OCI-LY7 (cell line): ENCODE data around the gene GPATCH2.

Source experiments
- EZH2phosphoT487 ChIP-seq: fragments of 200-600 bp; sonication (generic); IDR thresholded peaks from 2 replicates; pipeline ENCODE4 v1.6.1; 2018; ENCODE audit warnings: low read depth, borderline replicate concordance, mild to moderate bottlenecking, mixed run types, antibody characterized with exemption, low read length, moderate library complexity, mixed read lengths
- TF ChIP-seq, protein P1 (sequence below): fragments of 200-600 bp; sonication (generic); conservative IDR thresholded peaks from 2 replicates; pipeline ENCODE4 v1.5.1; 2014; ENCODE audit warnings: mild to moderate bottlenecking, antibody characterized with exemption, low read length, moderate library complexity, mixed read lengths

DNA sequence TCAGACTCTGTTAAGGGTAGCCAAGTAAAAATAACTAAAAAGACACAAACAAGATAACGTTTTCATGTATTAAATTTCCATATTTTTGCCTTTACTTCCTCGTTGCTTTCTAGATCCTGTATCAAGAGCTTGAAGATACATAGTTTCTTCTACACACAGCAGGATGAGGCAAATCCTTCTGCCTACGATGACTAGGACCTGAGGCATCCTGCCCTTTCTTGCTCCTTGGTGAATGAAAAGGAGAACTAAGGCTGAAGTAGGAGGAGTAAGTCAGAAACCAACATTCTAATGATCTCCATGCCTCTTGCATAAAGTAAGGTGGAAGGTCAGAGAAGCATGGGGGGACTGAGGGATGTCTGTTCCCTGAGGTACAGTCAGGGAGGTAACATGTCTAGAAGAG lies 102.6 kb downstream of the GPATCH2 start:
- TF ChIP-seq, protein P1, sequence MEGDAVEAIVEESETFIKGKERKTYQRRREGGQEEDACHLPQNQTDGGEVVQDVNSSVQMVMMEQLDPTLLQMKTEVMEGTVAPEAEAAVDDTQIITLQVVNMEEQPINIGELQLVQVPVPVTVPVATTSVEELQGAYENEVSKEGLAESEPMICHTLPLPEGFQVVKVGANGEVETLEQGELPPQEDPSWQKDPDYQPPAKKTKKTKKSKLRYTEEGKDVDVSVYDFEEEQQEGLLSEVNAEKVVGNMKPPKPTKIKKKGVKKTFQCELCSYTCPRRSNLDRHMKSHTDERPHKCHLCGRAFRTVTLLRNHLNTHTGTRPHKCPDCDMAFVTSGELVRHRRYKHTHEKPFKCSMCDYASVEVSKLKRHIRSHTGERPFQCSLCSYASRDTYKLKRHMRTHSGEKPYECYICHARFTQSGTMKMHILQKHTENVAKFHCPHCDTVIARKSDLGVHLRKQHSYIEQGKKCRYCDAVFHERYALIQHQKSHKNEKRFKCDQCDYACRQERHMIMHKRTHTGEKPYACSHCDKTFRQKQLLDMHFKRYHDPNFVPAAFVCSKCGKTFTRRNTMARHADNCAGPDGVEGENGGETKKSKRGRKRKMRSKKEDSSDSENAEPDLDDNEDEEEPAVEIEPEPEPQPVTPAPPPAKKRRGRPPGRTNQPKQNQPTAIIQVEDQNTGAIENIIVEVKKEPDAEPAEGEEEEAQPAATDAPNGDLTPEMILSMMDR, result no peak
- TF ChIP-seq EZH2phosphoT487, result no peak
